T-cell (primary cell): ENCODE results near the gene EPHA6. TPM values are rescaled to one million over a fixed set of nuclear protein-coding genes. Genes with fewer than 3 reads are reported as not detected.

Experiments
- ATAC-seq, 4 experiments: fragments of 200-7000 bp in 3 of 4; fragments of 150-1000 bp in 1 of 4; cut with Tn5 transposase; replicated peaks in 1 of 4; 1 replicate in 3 of 4; 2 replicates in 1 of 4; pipeline ENCODE4 v1.10.0; 2021; ENCODE audit warnings: moderate library complexity in 3 of 4, mild to moderate bottlenecking in 2 of 4, moderate number of reproducible peaks in 1 of 4
- CTCF ChIA-PET, 2 donors: fragments of 300-600 bp; sonication (Branson Sonifier 250); formaldehyde crosslinking; loops; one replicate each; lab custom pipeline; 2022; ENCODE audit warnings: antibody characterized with exemption in 2 of 2; lab: Charles Lee
- POLR2A ChIA-PET, 2 donors: fragments of 300-600 bp; sonication (Branson Sonifier 250); formaldehyde crosslinking; loops; one replicate each; lab custom pipeline; 2022; ENCODE audit warnings: antibody characterized with exemption in 2 of 2; lab: Charles Lee
- DNase-seq, 35 experiments: peaks; one replicate each; pipeline versions ENCODE4 v3.0.0 to v3.0.0-alpha.2; 2013 to 2023
- H3K27ac ChIP-seq: one replicate; pipeline ENCODE4 v1.5.1; 2013; ENCODE audit warnings: low read length
- H3K27me3 ChIP-seq, 2 experiments: replicated peaks in 1 of 2; 1 replicate in 1 of 2; 2 replicates in 1 of 2; pipeline versions ENCODE4 v1.6.1 to v1.7.0; 2013; ENCODE audit warnings: low read length in 1 of 2, mixed read lengths in 1 of 2; ENCODE audit not compliant: control insufficient read depth in 2 of 2, insufficient read depth in 2 of 2; ENCODE audit errors: extremely low read depth in 1 of 2
- H3K36me3 ChIP-seq, 2 donors: 1 replicate in 1 of 2; 2 replicates in 1 of 2; pipeline versions ENCODE4 v1.6.1 to v1.7.0; 2013; ENCODE audit warnings: low read length in 1 of 2; ENCODE audit not compliant: control insufficient read depth in 2 of 2, insufficient read depth in 1 of 2; ENCODE audit errors: extremely low read depth in 1 of 2
- H3K4me1 ChIP-seq, 2 experiments: 1 replicate in 1 of 2; 2 replicates in 1 of 2; pipeline versions ENCODE4 v1.6.1 to v1.7.0; 2013; ENCODE audit warnings: low read length in 2 of 2, mixed read lengths in 1 of 2; ENCODE audit not compliant: insufficient read depth in 2 of 2, control insufficient read depth in 1 of 2; ENCODE audit errors: extremely low read depth in 1 of 2
- H3K4me3 ChIP-seq, 2 donors: 1 replicate in 1 of 2; 2 replicates in 1 of 2; pipeline versions ENCODE4 v1.5.1 to v1.7.0; 2013; ENCODE audit warnings: mild to moderate bottlenecking in 2 of 2, low read length in 1 of 2, moderate library complexity in 1 of 2; ENCODE audit not compliant: control insufficient read depth in 1 of 2; ENCODE audit errors: extremely low read depth in 1 of 2
- H3K9me3 ChIP-seq: 2 replicates; pipeline ENCODE4 v1.7.0; 2013
- H3K27ac Mint-ChIP-seq, 2 donors: one replicate each; pipeline ENCODE4 v1.8.0; 2020 to 2021; ENCODE audit warnings: mild to moderate bottlenecking in 2 of 2, mixed read lengths in 2 of 2
- H3K27me3 Mint-ChIP-seq, 2 donors: one replicate each; pipeline ENCODE4 v1.8.0; 2021 to 2022; ENCODE audit warnings: mixed read lengths in 2 of 2
- H3K36me3 Mint-ChIP-seq: one replicate; pipeline ENCODE4 v1.8.0; 2021; ENCODE audit warnings: mixed read lengths
- H3K4me1 Mint-ChIP-seq, 3 donors: one replicate each; pipeline ENCODE4 v1.8.0; 2020 to 2022; ENCODE audit warnings: mixed read lengths in 3 of 3, mild to moderate bottlenecking in 1 of 3
- H3K4me3 Mint-ChIP-seq, 3 donors: one replicate each; pipeline ENCODE4 v1.8.0; 2020 to 2022; ENCODE audit warnings: mild to moderate bottlenecking in 3 of 3, mixed read lengths in 3 of 3, moderate library complexity in 3 of 3
- H3K9me3 Mint-ChIP-seq, 3 donors: one replicate each; pipeline ENCODE4 v1.8.0; 2020 to 2022; ENCODE audit warnings: mixed read lengths in 3 of 3
- WGBS: methylation state at CpG from one replicate; pipeline ENCODE4 v1.1.5; 2013; ENCODE audit warnings: missing lambda C conversion rate; ENCODE audit not compliant: insufficient coverage; 5-methylcytosine and 5-hydroxymethylcytosine counted together
- total RNA-seq, 35 experiments: library from RNA in 6 of 35; stranded (reverse) in 6 of 35; fragments of 120-200 nt in 1 of 35; gene quantifications; one replicate each; pipeline versions ENCODE4 v1.2.1 to v1.2.4 and lab custom pipeline; 2013 to 2026

EPHA6 gene
- total RNA-seq, 5 donors from 2014 or later (not counting 1 experiment from before 2014, with no cell fraction given): not detected

- POLR2A ChIA-PET: no interaction called here
- CTCF ChIA-PET: no interaction called here
- Histone ChIP-seq H3K27me3 (no peaks in the 10 kb centered on the region), H3K4me3 (no peak overlapping the region), H3K4me1 (no peaks in the 10 kb centered on the region), H3K27ac (no peak overlapping the region), H3K9me3 (no peaks in the 10 kb centered on the region), H3K36me3 (no peaks in the 10 kb centered on the region)
- no peaks in the 10 kb centered on the region for H3K4me1 Mint-ChIP-seq
- peaks cover 6 to 15% of the 10 kb centered on the region in 2 donors for H3K27me3 Mint-ChIP-seq
- H3K36me3 Mint-ChIP-seq: no peaks in the 10 kb centered on the region
- no peaks in the 10 kb centered on the region for H3K9me3 Mint-ChIP-seq
- H3K4me3 Mint-ChIP-seq: no peak overlapping the region
- WGBS: no CpG with 5 or more reads among the region's 1 CpG
- H3K27ac Mint-ChIP-seq: no peak overlapping the region
- DNase-seq: no peak
- ATAC-seq: no peak
Measured at GRCh38 chr3:97691354-97691753, 877.0 kb downstream of the EPHA6 start.

- ChIA-PET POLR2A (no interaction called here), CTCF (no interaction called here)
- Mint-ChIP-seq H3K36me3 (no peaks in the 10 kb centered on the region), H3K27ac (no peak overlapping the region), H3K4me3 (no peak overlapping the region), H3K4me1 (no peaks in the 10 kb centered on the region), H3K27me3 (peaks cover 7 to 15% of the 10 kb centered on the region in 2 donors), H3K9me3 (no peaks in the 10 kb centered on the region)
- Histone ChIP-seq H3K36me3 (no peaks in the 10 kb centered on the region), H3K27me3 (no peaks in the 10 kb centered on the region), H3K9me3 (no peaks in the 10 kb centered on the region), H3K27ac (no peak overlapping the region), H3K4me1 (no peaks in the 10 kb centered on the region), H3K4me3 (no peak overlapping the region)
- ATAC-seq: no peak
- no peak for DNase-seq
- 86% methylated on average over 2 of the region's 5 CpGs for WGBS
Measured at GRCh38 chr3:97692389-97692788, 878.0 kb downstream of the EPHA6 start.

GRCh38 chr3:97692831-97693230 lies 878.4 kb downstream of the EPHA6 start:
- no peaks in the 10 kb centered on the region for H3K27me3 ChIP-seq
- H3K4me3 Mint-ChIP-seq: no peak overlapping the region
- POLR2A ChIA-PET: no interaction called here
- H3K27me3 Mint-ChIP-seq: peaks cover 7 to 15% of the 10 kb centered on the region in 2 donors
- no peaks in the 10 kb centered on the region for H3K36me3 Mint-ChIP-seq
- no peaks in the 10 kb centered on the region for H3K9me3 Mint-ChIP-seq
- no peaks in the 10 kb centered on the region for H3K9me3 ChIP-seq
- DNase-seq (no peak), ATAC-seq (no peak)
- no peaks in the 10 kb centered on the region for H3K4me1 Mint-ChIP-seq
- H3K27ac Mint-ChIP-seq: no peak overlapping the region
- CTCF ChIA-PET: no interaction called here
- WGBS: 71% methylated on average over 2 of the region's 2 CpGs
- no peaks in the 10 kb centered on the region for H3K4me1 ChIP-seq
- no peak overlapping the region for H3K27ac ChIP-seq
- no peaks in the 10 kb centered on the region for H3K36me3 ChIP-seq
- no peak overlapping the region for H3K4me3 ChIP-seq

GRCh38 chr3:97694876-97695275 lies 880.5 kb downstream of the EPHA6 start:
- WGBS: no CpG with 5 or more reads among the region's 1 CpG
- ChIA-PET CTCF (no interaction called here), POLR2A (no interaction called here)

GRCh38 chr3:97698691-97699090 lies 884.3 kb downstream of the EPHA6 start:
- no peak overlapping the region for H3K4me3 ChIP-seq
- H3K36me3 ChIP-seq: no peaks in the 10 kb centered on the region
- no peaks in the 10 kb centered on the region for H3K36me3 Mint-ChIP-seq
- no peak for DNase-seq
- H3K4me1 Mint-ChIP-seq: no peaks in the 10 kb centered on the region
- H3K9me3 ChIP-seq: no peaks in the 10 kb centered on the region
- no CpG with 5 or more reads among the region's 5 CpGs for WGBS
- H3K27me3 Mint-ChIP-seq: peaks cover 8 to 24% of the 10 kb centered on the region in 2 donors
- no peak overlapping the region for H3K27ac Mint-ChIP-seq
- no peaks in the 10 kb centered on the region for H3K27me3 ChIP-seq
- no peak overlapping the region for H3K4me3 Mint-ChIP-seq
- H3K9me3 Mint-ChIP-seq: no peaks in the 10 kb centered on the region
- H3K27ac ChIP-seq: no peak overlapping the region
- no peaks in the 10 kb centered on the region for H3K4me1 ChIP-seq
- POLR2A ChIA-PET: interaction anchor here in 1 of 2 donors (0.6 kb wide), 1 partner anchor 368 kb away, joined by 3 read pairs; no protein-coding TSS in a partner anchor
- CTCF ChIA-PET: no interaction called here
- no peak for ATAC-seq

More at GRCh38 chr3:97694876-97695275, 880.5 kb downstream of the EPHA6 start:
- Histone ChIP-seq H3K27ac (no peak overlapping the region), H3K27me3 (no peaks in the 10 kb centered on the region), H3K9me3 (no peaks in the 10 kb centered on the region), H3K4me3 (no peak overlapping the region), H3K4me1 (no peaks in the 10 kb centered on the region), H3K36me3 (no peaks in the 10 kb centered on the region)
- no peak for ATAC-seq
- no peaks in the 10 kb centered on the region for H3K9me3 Mint-ChIP-seq
- DNase-seq: no peak
- no peak overlapping the region for H3K27ac Mint-ChIP-seq
- H3K27me3 Mint-ChIP-seq: peaks cover 6 to 20% of the 10 kb centered on the region in 2 donors
- H3K36me3 Mint-ChIP-seq: no peaks in the 10 kb centered on the region
- no peak overlapping the region for H3K4me3 Mint-ChIP-seq
- no peaks in the 10 kb centered on the region for H3K4me1 Mint-ChIP-seq

GRCh38 chr3:97699889-97700288 lies 885.5 kb downstream of the EPHA6 start:
- H3K27me3 ChIP-seq: no peaks in the 10 kb centered on the region
- H3K9me3 ChIP-seq: no peaks in the 10 kb centered on the region
- no peaks in the 10 kb centered on the region for H3K36me3 Mint-ChIP-seq
- ChIA-PET CTCF (no interaction called here), POLR2A (no interaction called here)
- H3K27ac ChIP-seq: no peak overlapping the region
- ATAC-seq (no peak), DNase-seq (no peak)
- no peak overlapping the region for H3K4me3 ChIP-seq
- H3K9me3 Mint-ChIP-seq: no peaks in the 10 kb centered on the region
- H3K27ac Mint-ChIP-seq: no peak overlapping the region
- WGBS: 100% methylated on average over 1 of the region's 2 CpGs
- no peak overlapping the region for H3K4me3 Mint-ChIP-seq
- no peaks in the 10 kb centered on the region for H3K4me1 Mint-ChIP-seq
- no peaks in the 10 kb centered on the region for H3K36me3 ChIP-seq
- peaks cover 9 to 23% of the 10 kb centered on the region in 2 donors for H3K27me3 Mint-ChIP-seq
- no peaks in the 10 kb centered on the region for H3K4me1 ChIP-seq

GRCh38 chr3:97705764-97706163 lies 891.4 kb downstream of the EPHA6 start:
- no peaks in the 10 kb centered on the region for H3K9me3 ChIP-seq
- ATAC-seq (no peak), DNase-seq (no peak)
- H3K9me3 Mint-ChIP-seq: no peaks in the 10 kb centered on the region
- no peak overlapping the region for H3K4me3 ChIP-seq
- H3K27me3 Mint-ChIP-seq: peaks cover 1 to 16% of the 10 kb centered on the region in 2 donors
- no peaks in the 10 kb centered on the region for H3K27me3 ChIP-seq
- no peaks in the 10 kb centered on the region for H3K4me1 Mint-ChIP-seq
- no peaks in the 10 kb centered on the region for H3K4me1 ChIP-seq
- H3K36me3 Mint-ChIP-seq: no peaks in the 10 kb centered on the region
- ChIA-PET CTCF (no interaction called here), POLR2A (no interaction called here)
- H3K27ac Mint-ChIP-seq: no peak overlapping the region
- 80% methylated on average over 1 of the region's 2 CpGs for WGBS
- H3K4me3 Mint-ChIP-seq: no peak overlapping the region
- no peaks in the 10 kb centered on the region for H3K36me3 ChIP-seq
- no peak overlapping the region for H3K27ac ChIP-seq
